ENCODE measurements around the gene ZNF212. TPM values are rescaled to one million over a fixed set of nuclear protein-coding genes. Genes with fewer than 3 reads are reported as not detected.
A peak's percentile ranks its signal among the peaks of the same experiment; 100 is the strongest.
"Not testable (repeated sequence)": the region's sequence is repeated elsewhere in the genome, so short reads cannot be mapped to it uniquely, and the experiment has no call there.

ZNF212 gene
- total and polyA plus RNA-seq, 2 experiments from 2014 or later = 11.6 to 14.2 TPM

- H3K27me3 ChIP-seq = no peaks in the 10 kb centered on the region
These were observed 10.5 kb upstream of the ZNF212 start for GRCh38 chr7:149228831-149229471.

DNA sequence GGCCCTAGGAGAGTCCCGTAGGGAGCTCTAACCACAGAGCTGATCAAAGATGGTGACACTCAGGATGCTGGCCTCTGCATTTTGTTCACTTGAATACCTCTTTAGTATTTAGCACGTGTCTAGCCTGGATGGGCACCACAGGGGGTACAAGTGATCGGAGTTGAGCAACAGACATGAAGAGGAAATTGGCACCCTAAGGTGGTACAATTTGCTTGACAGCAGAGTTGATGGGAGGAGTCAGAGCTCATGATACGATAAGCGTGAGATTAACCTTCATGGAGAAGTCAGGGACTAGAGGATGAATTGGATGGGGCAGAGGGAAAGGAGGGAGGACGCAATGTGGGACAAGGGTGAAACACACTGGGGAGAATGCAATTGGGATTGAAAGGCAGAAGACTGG is 9.9 kb upstream of the ZNF212 start:
- no peaks in the 10 kb centered on the region for H3K9me3 ChIP-seq (ENCODE audit: low read depth)
- no peak for DNase-seq (ENCODE audit: low read depth in 1 of 2, low spot score in 1 of 2)
- no peaks in the 10 kb centered on the region for H3K27me3 ChIP-seq
- TF ChIP-seq, protein P1, sequence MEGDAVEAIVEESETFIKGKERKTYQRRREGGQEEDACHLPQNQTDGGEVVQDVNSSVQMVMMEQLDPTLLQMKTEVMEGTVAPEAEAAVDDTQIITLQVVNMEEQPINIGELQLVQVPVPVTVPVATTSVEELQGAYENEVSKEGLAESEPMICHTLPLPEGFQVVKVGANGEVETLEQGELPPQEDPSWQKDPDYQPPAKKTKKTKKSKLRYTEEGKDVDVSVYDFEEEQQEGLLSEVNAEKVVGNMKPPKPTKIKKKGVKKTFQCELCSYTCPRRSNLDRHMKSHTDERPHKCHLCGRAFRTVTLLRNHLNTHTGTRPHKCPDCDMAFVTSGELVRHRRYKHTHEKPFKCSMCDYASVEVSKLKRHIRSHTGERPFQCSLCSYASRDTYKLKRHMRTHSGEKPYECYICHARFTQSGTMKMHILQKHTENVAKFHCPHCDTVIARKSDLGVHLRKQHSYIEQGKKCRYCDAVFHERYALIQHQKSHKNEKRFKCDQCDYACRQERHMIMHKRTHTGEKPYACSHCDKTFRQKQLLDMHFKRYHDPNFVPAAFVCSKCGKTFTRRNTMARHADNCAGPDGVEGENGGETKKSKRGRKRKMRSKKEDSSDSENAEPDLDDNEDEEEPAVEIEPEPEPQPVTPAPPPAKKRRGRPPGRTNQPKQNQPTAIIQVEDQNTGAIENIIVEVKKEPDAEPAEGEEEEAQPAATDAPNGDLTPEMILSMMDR (IDR thresholded peaks at IDR 0.05; ENCODE audit: low read depth, low read length) = no peak
- no peaks in the 10 kb centered on the region for H3K36me3 ChIP-seq
- H3K27ac ChIP-seq = no peak overlapping the region
- no peak overlapping the region for H3K4me3 ChIP-seq
- H3K4me1 ChIP-seq (ENCODE audit: low read depth) = no peaks in the 10 kb centered on the region

More at GRCh38 chr7:149228831-149229471, 10.5 kb upstream of the ZNF212 start:
- H3K9me3 ChIP-seq (ENCODE audit: low read depth) = no peaks in the 10 kb centered on the region
- DNase-seq (ENCODE audit: low read depth in 1 of 2, low spot score in 1 of 2) = no peak
- TF ChIP-seq, protein P1 (IDR thresholded peaks at IDR 0.05; ENCODE audit: low read depth, low read length) = no peak
- no peaks in the 10 kb centered on the region for H3K4me1 ChIP-seq (ENCODE audit: low read depth)
- peaks cover 3% of the 10 kb centered on the region for H3K36me3 ChIP-seq
- no peak overlapping the region for H3K27ac ChIP-seq
- no peak overlapping the region for H3K4me3 ChIP-seq

GRCh38 chr7:149232362-149232761 is 7.1 kb upstream of the ZNF212 start:
- TF ChIP-seq, protein P1 (IDR thresholded peaks at IDR 0.05; ENCODE audit: low read depth, low read length) = no peak
- Histone ChIP-seq H3K27ac (no peak overlapping the region), H3K9me3 (ENCODE audit: low read depth) (no peaks in the 10 kb centered on the region), H3K4me3 (no peak overlapping the region), H3K36me3 (no peaks in the 10 kb centered on the region), H3K27me3 (peaks cover 7% of the 10 kb centered on the region), H3K4me1 (ENCODE audit: low read depth) (no peaks in the 10 kb centered on the region)
- no peak for DNase-seq (ENCODE audit: low read depth in 1 of 2, low spot score in 1 of 2)

DNA sequence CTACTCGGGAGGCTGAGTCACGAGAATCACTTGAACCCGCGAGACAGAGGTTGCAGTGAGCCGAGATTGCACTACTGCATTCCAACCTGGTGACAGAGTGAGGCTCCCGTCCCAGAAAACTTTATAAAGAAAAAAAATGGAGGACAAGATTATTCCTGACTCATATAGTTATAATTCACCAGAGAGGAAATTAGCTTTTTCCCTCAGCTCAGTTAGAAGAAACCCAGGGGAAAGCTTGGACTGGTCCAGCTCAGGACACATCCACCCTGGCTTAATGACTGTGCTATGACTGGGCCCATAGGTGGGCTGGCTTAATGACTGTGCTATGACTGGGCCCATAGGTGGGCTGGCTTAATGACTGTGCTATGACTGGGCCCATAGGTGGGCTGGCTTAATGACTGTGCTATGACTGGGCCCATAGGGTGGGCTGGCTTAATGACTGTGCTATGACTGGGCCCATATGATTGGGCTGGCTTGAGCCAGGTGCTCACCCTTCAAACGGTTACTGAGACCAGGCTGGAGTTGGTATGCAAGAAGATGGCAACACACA is 5.7 kb upstream of the ZNF212 start:
- DNase-seq (ENCODE audit: low read depth in 1 of 2, low spot score in 1 of 2) = peak in 1 of 2 donors; percentile 80
- peaks cover 11% of the 10 kb centered on the region for H3K27me3 ChIP-seq
- not testable (repeated sequence) for H3K4me3 ChIP-seq; H3K4me1 ChIP-seq (ENCODE audit: low read depth); H3K36me3 ChIP-seq; H3K27ac ChIP-seq; H3K9me3 ChIP-seq (ENCODE audit: low read depth)

GRCh38 chr7:149237502-149237901 is 1.9 kb upstream of the ZNF212 start:
- Histone ChIP-seq H3K27me3 (peaks cover 11% of the 10 kb centered on the region), H3K4me3 (no peak overlapping the region), H3K9me3 (ENCODE audit: low read depth) (no peaks in the 10 kb centered on the region), H3K27ac (no peak overlapping the region), H3K36me3 (no peaks in the 10 kb centered on the region), H3K4me1 (ENCODE audit: low read depth) (peaks cover 5% of the 10 kb centered on the region)
- DNase-seq (ENCODE audit: low read depth in 1 of 2, low spot score in 1 of 2) = no peak
- TF ChIP-seq, protein P1 (IDR thresholded peaks at IDR 0.05; ENCODE audit: low read depth, low read length) = no peak

DNA sequence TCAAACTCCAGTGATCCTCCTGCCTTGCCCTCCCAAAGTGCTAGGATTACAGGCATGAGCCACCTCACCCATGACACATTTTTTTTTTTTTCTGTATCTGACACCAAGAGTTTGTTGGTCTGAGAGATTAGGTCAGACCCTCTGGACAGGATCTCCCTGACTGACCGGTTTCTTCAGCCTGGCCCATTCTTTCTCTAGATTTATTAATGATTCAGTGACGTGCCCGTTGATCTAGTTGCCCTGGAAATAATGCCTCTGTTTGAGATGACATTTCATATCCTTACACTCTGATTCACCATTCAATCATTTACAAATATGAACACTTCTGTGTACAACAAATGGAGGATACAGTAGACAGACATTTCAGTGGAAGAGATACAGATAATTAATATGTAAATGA is 1.4 kb upstream of the ZNF212 start:
- Histone ChIP-seq H3K9me3 (ENCODE audit: low read depth) (no peaks in the 10 kb centered on the region), H3K27ac (no peak overlapping the region), H3K27me3 (peaks cover 11% of the 10 kb centered on the region), H3K4me1 (ENCODE audit: low read depth) (peaks cover 5% of the 10 kb centered on the region), H3K4me3 (no peak overlapping the region), H3K36me3 (no peaks in the 10 kb centered on the region)
- DNase-seq (ENCODE audit: low read depth in 1 of 2, low spot score in 1 of 2) = no peak
- TF ChIP-seq, protein P1 (IDR thresholded peaks at IDR 0.05; ENCODE audit: low read depth, low read length) = no peak

Measured in cardiac muscle cell (in vitro differentiated cells and primary cell).